Measurements from ENCODE around the gene SPRY4.

- TF ChIP-seq CTCF (IDR thresholded peaks at IDR 0.05; ENCODE audit: low read length) (no peak), EZH2phosphoT487 (IDR thresholded peaks at IDR 0.05; ENCODE audit: low read length) (no peak)
These were observed 29.6 kb downstream of the SPRY4 start for GRCh38 chr5:142295084-142295758.
